GM18870 (cell line): ENCODE results near the gene CTSC.
"Not testable (repeated sequence)": the region's sequence is repeated elsewhere in the genome, so short reads cannot be mapped to it uniquely, and the experiment has no call there.

Experiments
- ATAC-seq: cut with Tn5 transposase; IDR thresholded peaks from one replicate; pipeline ENCODE4 v1.9.1; 2021; ENCODE audit warnings: moderate library complexity; ENCODE audit not compliant: unreplicated experiment

Gene CTSC

DNA sequence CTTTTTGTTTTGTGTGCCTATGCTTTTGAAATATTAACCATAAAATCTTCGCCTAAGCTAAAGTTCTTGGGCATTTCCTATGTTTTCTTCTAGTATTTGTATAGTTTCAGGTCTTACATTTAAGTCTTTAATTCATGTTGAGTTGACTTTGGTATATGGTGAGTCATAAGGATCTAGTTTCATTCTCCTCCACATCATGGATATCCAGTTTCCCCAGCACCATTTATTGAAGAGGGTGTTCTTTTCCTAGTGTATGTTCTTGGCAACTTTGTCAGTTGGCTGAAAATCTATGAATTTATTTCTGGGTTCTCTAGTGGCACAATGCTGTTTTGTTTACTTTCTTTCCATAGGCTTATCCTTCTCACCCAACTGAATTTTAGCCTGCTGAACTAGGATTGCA lies 49.0 kb downstream of the CTSC start:
- no peak for ATAC-seq

DNA sequence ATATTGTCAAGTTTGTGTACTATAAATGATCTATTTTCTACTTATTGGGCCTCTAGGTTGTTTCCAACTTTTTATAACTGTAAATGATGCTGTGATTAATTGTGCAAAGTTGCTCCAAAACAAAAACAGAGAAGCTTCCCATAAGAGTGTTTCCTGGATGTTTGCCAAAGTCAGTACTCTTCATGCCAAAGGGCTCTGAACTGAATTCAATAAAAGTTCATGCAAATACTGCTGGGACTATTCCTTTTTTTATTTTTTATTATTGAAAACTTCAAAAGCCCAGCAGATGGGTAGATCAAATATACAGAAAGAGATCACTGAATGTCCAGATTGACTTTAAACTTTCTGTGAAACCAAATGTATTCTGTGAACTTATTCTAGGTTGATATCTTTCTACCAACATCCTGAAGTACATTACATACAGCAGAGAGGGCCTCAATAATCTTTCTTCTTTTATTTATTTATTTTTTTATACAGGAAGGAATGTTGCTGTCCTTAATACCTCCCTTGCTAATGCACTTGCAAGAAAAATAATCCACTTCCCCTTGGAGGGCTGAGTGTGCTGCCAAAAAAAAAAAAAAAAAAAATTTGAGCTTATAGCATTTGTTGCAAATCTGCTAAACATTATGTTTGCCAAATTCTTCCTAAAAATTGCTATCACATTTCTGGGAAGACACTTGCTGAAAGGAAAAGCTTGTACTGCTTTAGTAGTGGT lies 53.0 kb downstream of the CTSC start:
- ATAC-seq, result no peak

- ATAC-seq, result no peak
These were observed 54.6 kb downstream of the CTSC start for GRCh38 chr11:88282747-88283515.

GRCh38 chr11:88281317-88281712 lies 56.2 kb downstream of the CTSC start:
- no peak for ATAC-seq

DNA sequence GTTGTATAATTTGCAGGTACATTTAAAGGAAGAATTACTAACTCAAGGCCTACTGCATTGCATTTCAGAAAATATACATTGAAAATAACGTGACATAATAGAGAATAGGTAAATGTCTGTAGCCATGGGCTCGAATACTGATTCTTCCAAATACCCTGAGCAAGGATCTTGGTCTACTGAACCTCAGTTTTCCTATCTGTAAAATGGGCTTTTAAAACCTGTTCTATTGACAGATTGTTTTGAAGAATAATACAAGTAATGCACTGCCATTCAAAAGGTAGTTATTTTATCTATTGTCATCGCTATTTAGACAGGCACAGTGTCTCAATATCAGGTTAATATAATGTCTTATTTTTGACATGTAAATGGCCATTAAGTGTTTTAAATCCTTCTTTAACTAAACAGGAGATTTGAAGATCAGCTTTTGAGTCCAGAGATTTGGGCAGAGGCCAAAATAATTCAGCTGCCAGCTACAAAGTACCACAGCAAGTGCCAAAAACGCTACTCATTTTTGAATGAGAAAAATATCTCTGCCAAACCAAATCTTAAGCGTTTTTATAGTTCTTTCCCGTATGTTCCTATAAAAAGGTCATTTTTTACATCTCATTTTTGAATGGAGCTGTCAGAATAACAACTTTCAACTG lies 56.7 kb downstream of the CTSC start:
- no peak for ATAC-seq

DNA sequence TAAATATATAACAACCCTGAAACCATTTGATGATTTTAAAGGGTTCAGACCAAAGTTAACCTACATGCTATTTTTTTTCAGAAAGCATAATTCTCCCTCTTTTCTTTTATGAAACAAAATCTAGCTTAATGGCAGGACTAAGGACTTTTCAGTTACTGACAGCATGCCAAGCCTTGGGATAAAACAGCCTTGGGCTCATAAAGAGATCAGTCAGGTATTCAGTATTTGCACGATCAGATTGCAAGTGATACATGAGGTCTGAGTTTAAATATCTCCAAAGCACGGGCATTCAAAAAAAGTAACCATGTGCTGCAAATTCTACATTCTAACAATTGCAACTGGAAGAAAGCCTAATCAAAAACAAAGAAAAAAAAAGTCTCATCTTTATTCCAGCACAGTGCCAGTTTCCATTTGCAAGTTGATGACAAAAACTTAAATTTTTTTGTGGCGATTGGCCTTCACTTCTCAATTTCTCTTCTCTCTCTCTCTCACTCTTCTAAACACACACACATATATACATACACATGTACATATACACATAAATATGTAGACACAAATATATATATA lies 60.1 kb downstream of the CTSC start:
- ATAC-seq, result no peak

DNA sequence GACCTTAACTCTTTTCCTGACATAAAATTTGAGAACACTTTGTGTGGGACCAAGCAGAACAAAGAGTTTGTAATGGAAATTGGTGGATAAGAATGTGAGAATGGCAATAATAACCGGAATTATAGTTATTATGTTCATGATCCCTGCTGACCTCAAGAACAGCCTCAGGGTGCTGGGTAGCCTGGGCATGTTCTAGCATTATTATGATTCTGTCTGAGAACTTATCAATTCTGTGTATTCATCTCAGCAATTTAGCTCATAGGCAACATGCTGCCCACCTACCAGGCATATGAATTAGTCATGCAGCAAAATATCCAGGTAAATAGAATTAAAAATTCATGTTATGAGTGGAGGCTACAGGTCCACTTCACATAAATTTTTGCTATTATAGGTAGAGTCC lies 61.9 kb downstream of the CTSC start:
- ATAC-seq, result no peak

GRCh38 chr11:88266919-88267318 lies 70.6 kb downstream of the CTSC start:
- no peak for ATAC-seq

GRCh38 chr11:88266157-88266556 lies 71.4 kb downstream of the CTSC start:
- ATAC-seq, result no peak

DNA sequence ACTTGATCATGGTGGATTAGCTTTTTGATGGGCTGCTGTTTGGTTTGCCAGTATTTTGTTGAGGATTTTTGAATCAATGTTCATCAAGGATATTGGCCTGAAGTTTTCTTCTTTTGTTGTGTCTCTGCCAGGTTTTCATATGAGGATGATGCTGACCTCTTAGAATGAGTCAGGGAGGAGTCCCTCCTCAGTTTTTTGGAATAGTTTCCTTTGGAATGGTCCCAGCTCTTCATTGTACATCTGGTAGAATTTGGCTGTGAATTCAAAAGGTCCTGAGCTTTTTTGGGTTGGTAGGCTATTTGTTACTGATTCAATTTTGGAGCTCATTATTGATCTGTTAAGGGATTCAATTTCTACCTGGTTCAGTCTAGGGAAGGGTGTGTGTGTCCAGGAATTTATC lies 78.1 kb downstream of the CTSC start:
- ATAC-seq, result no peak

DNA sequence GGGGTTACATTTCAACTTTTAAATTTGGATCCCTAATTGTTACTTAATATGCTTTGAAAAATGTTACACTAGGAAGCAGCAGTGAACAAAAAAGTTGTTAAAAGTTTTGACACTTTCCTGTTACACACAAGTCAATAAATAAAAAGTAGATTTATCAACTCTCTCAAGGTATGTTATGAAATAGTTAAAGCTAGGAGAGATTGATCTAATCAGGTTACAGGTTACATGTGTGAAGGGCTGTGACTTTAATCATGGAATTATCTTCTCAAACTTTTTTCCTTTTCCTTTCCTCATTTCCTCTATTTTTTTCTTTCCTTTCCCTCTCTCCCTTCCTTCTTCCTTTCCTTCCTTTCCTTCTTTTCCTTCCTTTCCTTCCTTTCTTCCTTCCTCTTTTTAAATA lies 85.3 kb downstream of the CTSC start:
- no peak for ATAC-seq

DNA sequence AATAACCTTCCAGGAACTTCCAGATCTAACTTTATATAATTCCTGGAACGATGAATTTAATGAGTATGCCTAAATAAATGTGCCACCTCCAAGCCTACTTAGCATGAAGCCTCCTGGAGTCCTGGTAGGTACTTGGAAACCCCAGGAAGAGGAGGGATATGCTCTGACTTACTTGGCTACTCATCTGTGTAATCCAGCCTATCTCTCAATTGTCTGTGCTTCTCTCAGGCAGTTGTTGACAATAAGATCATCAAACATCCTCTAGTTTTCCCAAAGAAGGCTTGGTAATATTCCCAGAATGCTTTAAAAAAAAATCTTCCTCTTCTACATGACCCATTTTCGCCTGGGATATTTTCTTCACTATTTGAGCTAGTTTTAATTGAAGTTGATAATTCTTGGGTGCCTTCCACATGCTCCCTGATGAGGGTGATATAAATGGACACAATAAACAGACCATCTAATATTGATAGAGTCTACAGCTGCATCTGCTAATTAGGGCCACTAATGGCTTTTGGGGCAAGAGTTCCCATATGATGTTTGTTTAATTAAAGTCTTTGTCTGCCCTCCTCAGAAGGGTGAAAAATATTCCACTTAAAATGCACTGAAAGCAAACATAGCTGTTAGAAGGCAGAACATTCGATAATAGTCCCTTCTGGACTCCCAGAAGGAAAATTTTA lies 86.8 kb downstream of the CTSC start:
- no peak for ATAC-seq

- no peak for ATAC-seq
These were observed 87.8 kb downstream of the CTSC start for GRCh38 chr11:88249706-88250105.

DNA sequence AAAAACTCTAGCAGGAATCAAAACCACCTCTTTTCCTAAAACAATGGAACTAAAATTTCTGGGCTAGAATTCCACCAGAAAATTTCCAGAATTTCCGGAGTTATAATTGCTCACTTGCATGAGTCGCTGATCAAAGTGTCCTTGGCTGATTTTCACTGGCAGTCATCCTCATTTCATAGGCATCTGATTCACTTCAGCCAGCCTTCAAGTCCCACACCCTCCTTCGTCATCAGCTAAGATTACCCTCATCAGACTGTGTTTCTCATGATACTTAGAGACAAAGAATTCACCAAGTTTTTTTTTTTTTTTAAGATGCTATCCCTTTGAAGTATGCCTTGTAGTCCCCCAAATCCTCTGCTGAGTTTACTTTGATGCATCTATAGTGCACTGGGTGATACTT lies 90.8 kb downstream of the CTSC start:
- ATAC-seq, result no peak

DNA sequence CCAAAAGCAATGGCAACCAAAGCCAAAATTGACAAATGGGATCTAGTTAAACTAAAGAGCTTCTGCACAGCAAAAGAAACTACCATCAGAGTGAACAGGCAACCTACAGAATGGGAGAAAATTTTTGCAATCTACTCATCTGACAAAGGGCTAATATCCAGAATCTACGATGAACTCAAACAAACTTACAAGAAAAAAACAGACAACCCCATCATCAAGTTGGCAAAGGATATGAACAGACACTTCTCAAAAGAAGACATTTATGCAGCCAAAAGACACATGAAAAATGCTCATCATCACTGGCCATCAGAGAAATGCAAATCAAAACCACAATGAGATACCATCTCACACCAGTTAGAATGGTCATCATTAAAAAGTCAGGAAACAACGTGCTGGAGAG lies 92.0 kb downstream of the CTSC start:
- not testable (repeated sequence) for ATAC-seq
